Ishikawa (cell line): ENCODE data around the gene TMEM14A.

ENCODE experiments used
- EP300 ChIP-seq: IDR thresholded peaks from 2 replicates; pipeline ENCODE4 v1.6.1; 2012; ENCODE audit warnings: borderline replicate concordance
- TF ChIP-seq, protein P1 (sequence below): IDR thresholded peaks from 2 replicates; pipeline ENCODE4 v1.6.1; 2012

DNA sequence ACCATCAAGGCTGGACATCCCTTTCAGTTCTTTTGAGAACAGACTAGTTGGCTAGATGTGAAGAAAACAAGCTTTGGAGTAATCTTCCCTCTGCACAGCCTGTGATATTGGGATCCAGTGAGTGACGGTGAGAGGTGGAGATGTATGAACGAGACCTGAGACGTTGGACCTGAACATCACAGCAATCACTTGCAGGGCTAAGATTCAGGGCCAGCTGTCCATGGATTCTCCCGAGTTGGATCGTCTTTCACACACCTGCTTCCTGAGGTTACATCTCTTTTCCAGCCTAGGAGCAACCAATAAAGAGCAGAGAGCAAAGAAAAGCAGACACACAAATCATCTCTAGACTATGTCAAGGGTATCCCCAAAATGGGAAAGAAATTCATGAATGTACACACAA lies 30.0 kb upstream of the TMEM14A start:
- TF ChIP-seq, protein P1, sequence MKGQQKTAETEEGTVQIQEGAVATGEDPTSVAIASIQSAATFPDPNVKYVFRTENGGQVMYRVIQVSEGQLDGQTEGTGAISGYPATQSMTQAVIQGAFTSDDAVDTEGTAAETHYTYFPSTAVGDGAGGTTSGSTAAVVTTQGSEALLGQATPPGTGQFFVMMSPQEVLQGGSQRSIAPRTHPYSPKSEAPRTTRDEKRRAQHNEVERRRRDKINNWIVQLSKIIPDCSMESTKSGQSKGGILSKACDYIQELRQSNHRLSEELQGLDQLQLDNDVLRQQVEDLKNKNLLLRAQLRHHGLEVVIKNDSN: no peak
- TF ChIP-seq EP300: no peak
